Kidney (tissue), 14 donors: Measurements from ENCODE around the gene UBAC2. TPM values are rescaled to one million over a fixed set of nuclear protein-coding genes. Genes with fewer than 3 reads are reported as not detected.

Experiments
- DNase-seq, 5 donors: peaks; one replicate each; pipeline ENCODE4 v3.0.0-alpha.2; 2013 to 2020
- FAIRE-seq: peaks from 2 replicates; lab custom pipeline; 2012; peaks lifted over from hg19 to GRCh38; lab: Jason Lieb, UNC
- H3K27ac ChIP-seq, 2 donors: one replicate each; pipeline ENCODE4 v1.7.0; 2013; ENCODE audit warnings: low read depth in 2 of 2, low read length in 2 of 2, inconsistent platforms in 1 of 2
- H3K27me3 ChIP-seq: one replicate; pipeline ENCODE4 v1.7.1; 2013; ENCODE audit warnings: low read length, inconsistent platforms; ENCODE audit not compliant: control insufficient read depth, insufficient read depth
- H3K36me3 ChIP-seq, 3 donors: one replicate each; pipeline versions ENCODE4 v1.7.0 to v1.7.1; 2013; ENCODE audit warnings: low read length in 3 of 3, control low read depth in 1 of 3, inconsistent platforms in 1 of 3; ENCODE audit not compliant: insufficient read depth in 3 of 3, control insufficient read depth in 2 of 3
- H3K4me1 ChIP-seq, 3 donors: one replicate each; pipeline versions ENCODE4 v1.7.0 to v1.7.1; 2013; ENCODE audit warnings: low read length in 3 of 3, inconsistent platforms in 1 of 3, low read depth in 1 of 3; ENCODE audit not compliant: control insufficient read depth in 2 of 3, insufficient read depth in 2 of 3
- H3K4me3 ChIP-seq, 3 donors: one replicate each; pipeline versions ENCODE4 v1.7.0 to v1.8.1; 2013; ENCODE audit warnings: low read length in 3 of 3, control low read depth in 1 of 3, inconsistent platforms in 1 of 3
- H3K9ac ChIP-seq, 3 donors: one replicate each; pipeline versions ENCODE4 v1.7.0 to v1.7.1; 2013; ENCODE audit warnings: low read length in 3 of 3, control low read depth in 1 of 3, inconsistent platforms in 1 of 3
- H3K9me3 ChIP-seq, 3 donors: one replicate each; pipeline versions ENCODE4 v1.7.0 to v1.7.1; 2013; ENCODE audit warnings: low read length in 3 of 3, control low read depth in 1 of 3, inconsistent platforms in 1 of 3; ENCODE audit not compliant: control insufficient read depth in 2 of 3, insufficient read depth in 1 of 3
- intact Hi-C: fragments of 100-400 bp; cut with DNase I; formaldehyde crosslinking; loops from one replicate; pipeline ENCODE4 v1.11.1; 2022
- polyA plus RNA-seq: library from polyadenylated mRNA; stranded (reverse); fragments of 350-450 nt; fragmentation: Illumina TruSeq; extraction: RNeasy Lipid Tissue Mini Kit (QIAGEN cat#74804); gene quantifications from one replicate; pipeline ENCODE4 v1.2.3, GENCODE V29; 2014; ENCODE audit warnings: low read depth, low replicate concordance; ENCODE audit not compliant: insufficient read depth
- total RNA-seq: library from RNA; stranded (reverse); fragmentation: NEBNext Ultra II Directional; extraction: Animal tissue kit (Norgen Biotek cat#: 25700); gene quantifications from one replicate; pipeline ENCODE4 v1.2.1, GENCODE V29; 2021
- TF ChIP-seq, protein P1 (sequence below): IDR thresholded peaks from 3 replicates; pipeline ENCODE4 v1.5.1; 2012; ENCODE audit warnings: mild to moderate bottlenecking, moderate library complexity, borderline replicate concordance; ENCODE audit not compliant: insufficient read depth; ENCODE audit errors: extremely low read depth
- donor health status: control.
- donor health status: control.
- donor health status: control.
- donor health status: control.
- donor health status: control.
- donor health status: DM: yes; HTN: yes; CAD: no.
- donor health status: Normal renal cell carcinoma (clear cell type).

UBAC2 gene
- total and polyA plus RNA-seq, 2 donors from 2014 or later, result 61.8 to 77.5 TPM

- Histone ChIP-seq H3K9ac (no peak overlapping the region), H3K4me1 (peaks cover 0 to 2% (median 0%) of the 10 kb centered on the region in 3 donors), H3K4me3 (no peak overlapping the region), H3K36me3 (peaks cover 0 to 17% (median 8%) of the 10 kb centered on the region in 3 donors), H3K27me3 (no peaks in the 10 kb centered on the region), H3K27ac (peak overlapping the region in 1 of 2 donors; percentile 20), H3K9me3 (no peaks in the 10 kb centered on the region)
- no peak for FAIRE-seq
- peak in 4 of 5 donors; percentile 26 to 73 (median 41) for DNase-seq
- TF ChIP-seq, protein P1, sequence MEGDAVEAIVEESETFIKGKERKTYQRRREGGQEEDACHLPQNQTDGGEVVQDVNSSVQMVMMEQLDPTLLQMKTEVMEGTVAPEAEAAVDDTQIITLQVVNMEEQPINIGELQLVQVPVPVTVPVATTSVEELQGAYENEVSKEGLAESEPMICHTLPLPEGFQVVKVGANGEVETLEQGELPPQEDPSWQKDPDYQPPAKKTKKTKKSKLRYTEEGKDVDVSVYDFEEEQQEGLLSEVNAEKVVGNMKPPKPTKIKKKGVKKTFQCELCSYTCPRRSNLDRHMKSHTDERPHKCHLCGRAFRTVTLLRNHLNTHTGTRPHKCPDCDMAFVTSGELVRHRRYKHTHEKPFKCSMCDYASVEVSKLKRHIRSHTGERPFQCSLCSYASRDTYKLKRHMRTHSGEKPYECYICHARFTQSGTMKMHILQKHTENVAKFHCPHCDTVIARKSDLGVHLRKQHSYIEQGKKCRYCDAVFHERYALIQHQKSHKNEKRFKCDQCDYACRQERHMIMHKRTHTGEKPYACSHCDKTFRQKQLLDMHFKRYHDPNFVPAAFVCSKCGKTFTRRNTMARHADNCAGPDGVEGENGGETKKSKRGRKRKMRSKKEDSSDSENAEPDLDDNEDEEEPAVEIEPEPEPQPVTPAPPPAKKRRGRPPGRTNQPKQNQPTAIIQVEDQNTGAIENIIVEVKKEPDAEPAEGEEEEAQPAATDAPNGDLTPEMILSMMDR, result no peak
- intact Hi-C loops, result no loop called here
These were observed 175.5 kb downstream of the UBAC2 start for GRCh38 chr13:99376132-99376531.

DNA sequence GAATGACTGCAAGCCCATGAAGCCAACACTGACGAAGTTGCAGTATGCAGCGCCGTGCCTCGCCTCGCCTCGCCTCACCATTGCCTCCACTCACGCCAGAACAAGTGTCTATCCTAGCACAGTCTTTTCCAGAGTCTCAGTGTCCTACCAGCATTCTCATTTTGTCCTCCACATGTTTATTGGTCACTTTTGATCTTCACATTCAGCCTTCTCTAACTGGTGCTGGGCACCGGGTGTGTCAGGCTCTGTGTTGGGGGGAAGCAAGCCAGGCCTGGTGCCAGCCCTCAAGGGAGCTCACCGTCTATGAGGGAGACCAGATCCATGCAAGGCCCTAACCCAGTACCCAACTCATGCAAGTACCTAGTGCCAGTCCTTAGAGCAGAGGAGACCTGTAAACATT lies 176.3 kb downstream of the UBAC2 start:
- no peak for FAIRE-seq

DNA sequence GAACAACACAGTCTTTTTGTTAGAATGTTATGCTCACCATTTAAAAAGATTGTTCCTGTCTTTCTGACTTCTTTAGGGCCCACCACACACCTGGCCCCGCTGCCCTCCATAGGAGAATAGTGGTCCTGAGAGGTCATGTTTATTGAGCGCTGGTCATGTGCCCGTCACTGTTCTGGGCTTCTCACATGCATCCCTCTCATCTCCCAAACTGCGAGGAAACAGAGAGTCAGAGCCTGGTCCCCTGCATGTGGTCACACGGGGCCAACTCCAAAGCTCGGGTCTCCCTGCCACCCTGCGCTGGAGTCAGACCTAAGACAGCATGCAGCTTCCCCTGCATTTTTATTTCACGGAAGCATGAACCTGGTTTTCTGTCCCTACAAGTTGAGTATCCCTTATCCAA lies 177.0 kb downstream of the UBAC2 start:
- Histone ChIP-seq H3K27ac (no peak overlapping the region), H3K36me3 (peaks cover 0 to 17% (median 8%) of the 10 kb centered on the region in 3 donors), H3K4me3 (no peak overlapping the region), H3K9ac (no peak overlapping the region), H3K27me3 (no peaks in the 10 kb centered on the region), H3K4me1 (peaks cover 0 to 2% (median 0%) of the 10 kb centered on the region in 3 donors), H3K9me3 (no peaks in the 10 kb centered on the region)
- TF ChIP-seq, protein P1, result no peak
- DNase-seq, result no peak
- no peak for FAIRE-seq
- intact Hi-C loops, result no loop called here

More for the DNA sequence above, 176.3 kb downstream of the UBAC2 start:
- DNase-seq, result no peak
- no peaks in the 10 kb centered on the region for H3K27me3 ChIP-seq
- intact Hi-C loops, result no loop called here
- H3K9me3 ChIP-seq, result no peaks in the 10 kb centered on the region
- H3K4me1 ChIP-seq, result peaks cover 0 to 2% (median 0%) of the 10 kb centered on the region in 3 donors
- no peak overlapping the region for H3K27ac ChIP-seq
- TF ChIP-seq, protein P1, result no peak
- H3K4me3 ChIP-seq, result no peak overlapping the region
- no peak overlapping the region for H3K9ac ChIP-seq
- H3K36me3 ChIP-seq, result peaks cover 0 to 17% (median 8%) of the 10 kb centered on the region in 3 donors
